Keratinocyte (primary cell): ENCODE results near the gene MREG. TPM values are rescaled to one million over a fixed set of nuclear protein-coding genes. Genes with fewer than 3 reads are reported as not detected.

Source experiments
- DNase-seq: peaks from one replicate; pipeline ENCODE4 v3.0.0-alpha.2; 2011; ENCODE audit warnings: low read depth, missing footprints, low spot score
- FAIRE-seq: peaks from 2 replicates; lab custom pipeline; 2011; peaks lifted over from hg19 to GRCh38; lab: Jason Lieb, UNC
- H2AFZ ChIP-seq: 2 replicates; pipeline ENCODE4 v1.6.0; 2012; ENCODE audit warnings: low read length, control low read depth, inconsistent platforms; ENCODE audit not compliant: control insufficient read depth
- H3K27ac ChIP-seq: 2 replicates; pipeline ENCODE4 v1.5.1; 2011; ENCODE audit warnings: low read length; ENCODE audit not compliant: control insufficient read depth, insufficient read depth
- H3K27me3 ChIP-seq: 3 replicates; pipeline ENCODE4 v1.6.0; 2011; ENCODE audit warnings: low read length; ENCODE audit not compliant: control insufficient read depth, insufficient read depth; ENCODE audit errors: extremely low read depth
- H3K36me3 ChIP-seq, 2 experiments: 2 replicates in 1 of 2; 3 replicates in 1 of 2; pipeline ENCODE4 v1.5.1; 2011; ENCODE audit warnings: low read length in 2 of 2, mild to moderate bottlenecking in 1 of 2; ENCODE audit not compliant: control insufficient read depth in 2 of 2, insufficient read depth in 2 of 2; ENCODE audit errors: extremely low read depth in 1 of 2
- H3K4me1 ChIP-seq: 3 replicates; pipeline ENCODE4 v1.5.1; 2011; ENCODE audit warnings: low read length; ENCODE audit not compliant: control insufficient read depth, insufficient read depth; ENCODE audit errors: extremely low read depth
- H3K4me2 ChIP-seq: 3 replicates; pipeline ENCODE4 v1.6.0; 2011; ENCODE audit warnings: low read depth, low read length; ENCODE audit not compliant: control insufficient read depth, insufficient read depth; ENCODE audit errors: extremely low read depth
- H3K4me3 ChIP-seq, 3 experiments: fragments of 200-600 bp in 1 of 3; sonication (generic) in 1 of 3; 2 replicates in 2 of 3; 3 replicates in 1 of 3; pipeline ENCODE4 v1.5.1; 2011 to 2016; ENCODE audit warnings: low read length in 3 of 3, mild to moderate bottlenecking in 3 of 3, control low read depth in 2 of 3, inconsistent platforms in 1 of 3, low read depth in 1 of 3, mixed read lengths in 1 of 3, mixed run types in 1 of 3, moderate library complexity in 1 of 3; ENCODE audit not compliant: control insufficient read depth in 2 of 3, insufficient read depth in 2 of 3; ENCODE audit errors: extremely low read depth in 1 of 3
- H3K79me2 ChIP-seq: 2 replicates; pipeline ENCODE4 v1.6.0; 2012; ENCODE audit warnings: low read length; ENCODE audit not compliant: control insufficient read depth, insufficient read depth
- H3K9ac ChIP-seq: 3 replicates; pipeline ENCODE4 v1.6.0; 2011; ENCODE audit warnings: low read length; ENCODE audit not compliant: control insufficient read depth, insufficient read depth; ENCODE audit errors: extremely low read depth
- H3K9me1 ChIP-seq: 3 replicates; pipeline ENCODE4 v1.6.0; 2011; ENCODE audit warnings: low read length; ENCODE audit not compliant: control insufficient read depth, insufficient read depth; ENCODE audit errors: extremely low read depth
- H3K9me3 ChIP-seq: 2 replicates; pipeline ENCODE4 v1.5.1; 2012; ENCODE audit warnings: low read depth, low read length; ENCODE audit not compliant: control insufficient read depth
- H4K20me1 ChIP-seq: 3 replicates; pipeline ENCODE4 v1.6.0; 2011; ENCODE audit warnings: low read length; ENCODE audit not compliant: control insufficient read depth, insufficient read depth; ENCODE audit errors: extremely low read depth
- EZH2 ChIP-seq: IDR thresholded peaks from one replicate; pipeline ENCODE4 v1.6.1; 2012; ENCODE audit warnings: inconsistent platforms, mild to moderate bottlenecking, low read length, moderate library complexity
- dilution Hi-C: fragments of 300-500 bp; cut with MboI; formaldehyde crosslinking; loops from one replicate; pipeline ENCODE4 v1.7.0; 2020; ENCODE audit warnings: low sequenced_read_pairs; ENCODE audit not compliant: extremely low pct_ligation_motif_present
- polyA plus RNA-seq, 5 experiments: library from polyadenylated mRNA; depleted of rRNA in 3 of 5; stranded (reverse) in 3 of 5; stranded (forward) in 1 of 5; unstranded in 1 of 5; fragments of >200 nt; gene quantifications; 1 replicate in 1 of 5; 2 replicates in 3 of 5; 3 replicates in 1 of 5; pipeline versions ENCODE4 v1.2.1 to v1.2.3, GENCODE V29; 2011 to 2012; ENCODE audit warnings: missing spikeins in 2 of 5, low read depth in 1 of 5, low replicate concordance in 1 of 5
- TF ChIP-seq, protein P1 (sequence below), 3 experiments: IDR thresholded peaks in 1 of 3; conservative IDR thresholded peaks in 1 of 3; optimal IDR thresholded peaks in 1 of 3; 2 replicates in 2 of 3; 3 replicates in 1 of 3; pipeline versions ENCODE3 to v1.5.1; 2011; ENCODE audit warnings: low read length in 3 of 3, mild to moderate bottlenecking in 3 of 3, moderate library complexity in 2 of 3, control low read depth in 1 of 3, inconsistent platforms in 1 of 3; ENCODE audit not compliant: insufficient read depth in 2 of 3; ENCODE audit errors: extremely low read depth in 1 of 3

Gene MREG
- polyA plus RNA-seq, 1 donor (not counting 4 experiments of a cell fraction or from before 2014, with no cell fraction given) = 32.9 TPM

DNA sequence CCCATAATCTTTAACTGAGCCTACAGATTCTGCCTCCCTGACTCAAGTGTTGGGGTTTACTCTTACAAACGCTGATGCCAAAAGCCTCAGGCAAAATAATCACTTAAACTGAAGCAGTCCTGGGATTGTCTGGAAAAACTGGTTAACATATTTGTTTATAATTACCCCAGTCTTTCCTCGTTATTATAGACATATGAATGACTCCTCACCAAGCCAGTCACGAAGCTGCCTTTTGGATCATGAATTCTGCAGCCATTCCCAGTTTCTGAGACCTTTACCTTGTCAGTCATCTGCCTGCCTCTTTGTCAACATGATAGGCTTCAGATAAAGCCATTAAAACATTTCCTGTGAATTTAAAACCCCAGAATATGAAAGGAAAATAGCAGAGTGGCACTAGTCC lies 46.4 kb downstream of the MREG start:
- Histone ChIP-seq H4K20me1 (no peaks in the 10 kb centered on the region), H3K9me3 (no peaks in the 10 kb centered on the region), H3K36me3 (no peaks in the 10 kb centered on the region), H3K27ac (no peak overlapping the region), H3K4me1 (peaks cover 23% of the 10 kb centered on the region), H3K79me2 (peaks cover 43% of the 10 kb centered on the region), H3K4me2 (no peak overlapping the region), H3K9ac (no peak overlapping the region), H3K27me3 (no peaks in the 10 kb centered on the region), H3K9me1 (peaks cover 4% of the 10 kb centered on the region), H3K4me3 (no peak overlapping the region), H2AFZ (no peak overlapping the region)
- TF ChIP-seq, protein P1, sequence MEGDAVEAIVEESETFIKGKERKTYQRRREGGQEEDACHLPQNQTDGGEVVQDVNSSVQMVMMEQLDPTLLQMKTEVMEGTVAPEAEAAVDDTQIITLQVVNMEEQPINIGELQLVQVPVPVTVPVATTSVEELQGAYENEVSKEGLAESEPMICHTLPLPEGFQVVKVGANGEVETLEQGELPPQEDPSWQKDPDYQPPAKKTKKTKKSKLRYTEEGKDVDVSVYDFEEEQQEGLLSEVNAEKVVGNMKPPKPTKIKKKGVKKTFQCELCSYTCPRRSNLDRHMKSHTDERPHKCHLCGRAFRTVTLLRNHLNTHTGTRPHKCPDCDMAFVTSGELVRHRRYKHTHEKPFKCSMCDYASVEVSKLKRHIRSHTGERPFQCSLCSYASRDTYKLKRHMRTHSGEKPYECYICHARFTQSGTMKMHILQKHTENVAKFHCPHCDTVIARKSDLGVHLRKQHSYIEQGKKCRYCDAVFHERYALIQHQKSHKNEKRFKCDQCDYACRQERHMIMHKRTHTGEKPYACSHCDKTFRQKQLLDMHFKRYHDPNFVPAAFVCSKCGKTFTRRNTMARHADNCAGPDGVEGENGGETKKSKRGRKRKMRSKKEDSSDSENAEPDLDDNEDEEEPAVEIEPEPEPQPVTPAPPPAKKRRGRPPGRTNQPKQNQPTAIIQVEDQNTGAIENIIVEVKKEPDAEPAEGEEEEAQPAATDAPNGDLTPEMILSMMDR (optimal IDR thresholded peaks at IDR 0.05 in 1 of 3, IDR thresholded peaks at IDR 0.05 in 1 of 3, conservative IDR thresholded peaks at IDR 0.05 in 1 of 3; ENCODE audit: extremely low read depth in 1 of 3, insufficient read depth in 2 of 3, low read length in 3 of 3) = no peak
- TF ChIP-seq EZH2 = no peak
- DNase-seq (no peak), FAIRE-seq (no peak)
- dilution Hi-C loops = no loop called here

DNA sequence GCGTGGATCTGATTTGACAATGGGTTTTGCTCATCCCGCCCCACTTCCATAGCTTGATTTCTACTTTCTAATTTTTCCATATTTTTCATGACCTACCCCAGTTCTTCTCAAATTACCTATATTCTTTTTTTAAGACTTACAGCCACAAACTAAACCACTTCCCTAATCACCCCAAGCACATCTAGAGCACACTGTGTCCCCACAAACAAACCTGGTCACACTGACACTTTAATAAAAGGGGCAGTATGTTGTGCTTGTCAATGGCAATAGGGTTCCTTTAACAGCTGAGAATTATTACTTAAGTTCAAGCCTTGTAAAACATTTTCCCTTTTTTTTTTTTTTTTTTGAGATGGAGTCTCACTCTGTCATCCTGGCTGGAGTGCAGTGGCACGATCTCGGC lies 47.1 kb downstream of the MREG start:
- Histone ChIP-seq H4K20me1 (no peaks in the 10 kb centered on the region), H3K9me1 (peaks cover 4% of the 10 kb centered on the region), H3K36me3 (no peaks in the 10 kb centered on the region), H3K4me3 (no peak overlapping the region), H3K27ac (no peak overlapping the region), H3K4me2 (no peak overlapping the region), H3K9ac (no peak overlapping the region), H3K9me3 (no peaks in the 10 kb centered on the region), H3K79me2 (peaks cover 36% of the 10 kb centered on the region), H3K27me3 (no peaks in the 10 kb centered on the region), H2AFZ (no peak overlapping the region), H3K4me1 (peaks cover 23% of the 10 kb centered on the region)
- dilution Hi-C loops = no loop called here
- TF ChIP-seq EZH2 = no peak
- TF ChIP-seq, protein P1 (optimal IDR thresholded peaks at IDR 0.05 in 1 of 3, IDR thresholded peaks at IDR 0.05 in 1 of 3, conservative IDR thresholded peaks at IDR 0.05 in 1 of 3; ENCODE audit: extremely low read depth in 1 of 3, insufficient read depth in 2 of 3, low read length in 3 of 3) = no peak
- DNase-seq = no peak
- no peak for FAIRE-seq
